HG03280 (cell line): ENCODE measurements around the gene ERAL1.
A peak's percentile ranks its signal among the peaks of the same experiment; 100 is the strongest.
"Not testable (repeated sequence)": the region's sequence is repeated elsewhere in the genome, so short reads cannot be mapped to it uniquely, and the experiment has no call there.

Experiments
- ATAC-seq: cut with Tn5 transposase; IDR thresholded peaks from one replicate; pipeline ENCODE4 v1.9.1; 2021; ENCODE audit warnings: mild to moderate bottlenecking, moderate library complexity; ENCODE audit not compliant: unreplicated experiment

The ERAL1 gene

GRCh38 chr17:28849281-28849680, 5.5 kb upstream of the ERAL1 start:
- ATAC-seq = no peak

DNA sequence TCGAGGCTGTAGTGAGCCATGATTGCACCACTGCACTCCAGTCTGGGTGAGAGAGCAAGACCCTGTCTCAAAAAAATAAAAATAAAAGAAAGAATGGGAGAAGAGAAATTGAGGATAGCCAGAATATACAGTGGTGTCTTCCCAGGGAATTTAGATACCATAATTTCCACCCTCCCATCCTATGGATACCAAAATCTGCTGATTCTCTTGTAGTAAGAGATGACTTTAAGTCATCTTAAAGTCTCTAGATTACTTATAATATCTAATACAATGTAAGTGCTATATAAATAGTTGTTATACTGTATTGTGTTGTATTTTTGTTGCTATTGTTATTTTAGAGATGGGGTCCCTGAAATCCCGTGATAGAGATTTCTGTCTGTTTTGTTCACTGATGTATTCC, 1.5 kb upstream of the ERAL1 start:
- no peak for ATAC-seq

GRCh38 chr17:28855336-28855679, 492 bp downstream of the ERAL1 start:
- no peak for ATAC-seq

GRCh38 chr17:28856028-28856574, 1.3 kb downstream of the ERAL1 start:
- no peak for ATAC-seq

DNA sequence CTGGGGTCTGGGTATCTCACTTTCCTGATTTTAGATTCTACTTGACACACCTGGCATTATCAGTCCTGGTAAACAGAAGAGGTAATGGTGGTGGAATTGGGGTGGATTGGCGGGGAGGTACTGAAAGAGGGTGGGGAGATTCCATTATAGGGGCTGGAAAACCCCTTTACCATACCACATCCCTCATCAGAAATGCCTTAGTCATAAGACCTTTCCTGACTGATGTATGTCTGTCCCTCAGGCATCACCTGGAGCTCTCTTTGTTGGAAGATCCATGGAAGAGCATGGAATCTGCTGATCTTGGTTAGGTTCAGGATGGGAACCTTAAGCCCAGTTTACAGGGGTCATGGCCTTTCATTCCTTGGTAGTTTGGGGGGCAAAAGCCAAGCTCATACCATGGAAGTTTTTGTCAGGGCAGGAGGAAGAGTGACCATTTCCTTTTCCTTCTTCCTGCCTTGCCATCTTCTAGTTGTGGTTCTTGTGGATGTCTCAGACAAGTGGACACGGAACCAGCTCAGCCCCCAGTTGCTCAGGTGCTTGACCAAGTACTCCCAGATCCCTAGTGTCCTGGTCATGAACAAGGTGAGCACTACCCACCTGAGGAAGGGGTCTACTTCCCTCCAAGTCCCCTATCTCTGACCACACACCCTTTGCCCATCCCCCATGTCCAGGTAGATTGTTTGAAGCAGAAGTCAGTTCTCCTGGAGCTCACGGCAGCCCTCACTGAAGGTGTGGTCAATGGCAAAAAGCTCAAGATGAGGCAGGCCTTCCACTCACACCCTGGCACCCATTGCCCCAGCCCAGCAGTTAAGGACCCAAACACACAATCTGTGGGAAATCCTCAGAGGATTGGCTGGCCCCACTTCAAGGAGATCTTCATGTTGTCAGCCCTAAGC, 3.3 kb downstream of the ERAL1 start:
- ATAC-seq = no peak

DNA sequence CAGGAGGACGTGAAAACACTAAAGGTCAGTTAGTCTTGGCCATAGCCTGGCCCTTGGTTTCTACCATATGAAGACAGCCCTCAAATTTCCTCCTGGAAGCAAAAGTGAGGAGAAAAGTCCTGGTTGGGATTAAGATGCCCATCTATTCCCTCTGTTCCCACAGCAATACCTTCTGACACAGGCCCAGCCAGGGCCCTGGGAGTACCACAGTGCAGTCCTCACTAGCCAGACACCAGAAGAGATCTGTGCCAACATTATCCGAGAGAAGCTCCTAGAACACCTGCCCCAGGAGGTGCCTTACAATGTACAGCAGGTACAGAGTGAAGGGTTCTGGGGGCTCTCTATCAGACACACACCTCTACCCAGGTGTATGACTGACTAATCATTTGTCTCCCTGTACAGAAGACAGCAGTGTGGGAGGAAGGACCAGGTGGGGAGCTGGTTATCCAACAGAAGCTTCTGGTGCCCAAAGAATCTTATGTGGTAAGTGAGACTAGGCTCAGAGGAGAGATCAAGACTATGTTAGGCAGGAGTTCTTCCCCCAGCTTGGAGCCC, 4.1 kb downstream of the ERAL1 start:
- no peak for ATAC-seq

- no peak for ATAC-seq
Measured at GRCh38 chr17:28860363-28860808, 5.6 kb downstream of the ERAL1 start.

DNA sequence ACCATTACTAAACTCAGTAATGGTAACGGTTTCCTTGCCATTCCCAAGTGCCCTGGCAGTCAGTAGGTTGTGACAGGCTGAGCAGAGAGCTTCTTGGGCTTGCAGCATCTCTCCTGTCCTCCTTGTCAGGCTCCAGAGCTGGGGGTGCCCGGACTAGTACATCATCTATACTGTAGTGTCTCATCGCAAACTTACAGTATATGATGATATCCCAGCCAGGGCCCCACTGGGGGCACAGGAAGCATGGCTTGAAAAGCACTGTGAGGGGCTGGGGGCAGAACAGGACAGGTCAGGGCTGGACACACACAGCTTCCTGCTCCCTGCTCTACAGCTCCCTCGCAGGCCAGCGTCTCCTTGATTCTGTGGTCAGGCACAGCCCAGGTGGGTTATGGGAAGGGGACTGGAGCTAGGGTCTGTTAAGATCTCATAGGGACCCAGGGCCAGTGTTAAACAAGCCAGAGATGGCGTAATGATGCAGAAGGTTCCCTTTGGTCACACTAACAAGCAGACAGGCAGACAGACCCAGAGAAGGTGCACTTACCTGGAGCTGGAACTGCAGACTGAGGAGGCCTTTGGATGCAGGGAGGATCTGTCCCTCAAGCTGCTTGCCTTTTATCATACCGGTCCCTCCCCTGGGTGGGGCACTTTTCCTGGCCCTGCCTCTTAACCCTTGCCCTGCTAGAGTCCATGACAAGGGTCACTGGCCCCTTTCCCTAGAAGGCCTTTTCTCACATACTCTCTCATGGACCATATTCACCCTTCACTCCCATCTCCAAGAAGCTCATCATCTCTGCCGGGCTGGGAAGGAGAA, 6.8 kb downstream of the ERAL1 start:
- ATAC-seq = no peak

DNA sequence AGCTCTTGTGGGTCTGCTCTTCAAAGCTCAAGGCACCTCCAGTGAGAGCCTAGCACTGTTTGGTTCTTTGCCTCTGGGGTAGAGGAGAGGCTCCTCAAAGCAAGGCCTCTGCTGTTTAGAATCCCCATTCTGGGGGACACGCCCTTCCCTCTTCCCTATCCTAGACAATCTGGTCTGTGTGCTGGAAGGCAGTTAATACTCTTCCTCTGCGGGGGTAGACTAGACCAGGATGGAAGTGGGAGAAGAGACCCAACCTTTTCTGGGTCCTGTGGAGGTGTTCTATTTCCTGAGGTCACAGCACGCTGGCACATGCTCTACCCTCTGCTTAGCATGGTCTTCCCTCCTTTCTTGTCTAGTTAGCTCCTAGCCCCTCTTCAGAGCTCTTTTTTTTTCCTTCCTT, 7.7 kb downstream of the ERAL1 start:
- no peak for ATAC-seq

- ATAC-seq = no peak
Measured at GRCh38 chr17:28863953-28864352, 9.1 kb downstream of the ERAL1 start.

DNA sequence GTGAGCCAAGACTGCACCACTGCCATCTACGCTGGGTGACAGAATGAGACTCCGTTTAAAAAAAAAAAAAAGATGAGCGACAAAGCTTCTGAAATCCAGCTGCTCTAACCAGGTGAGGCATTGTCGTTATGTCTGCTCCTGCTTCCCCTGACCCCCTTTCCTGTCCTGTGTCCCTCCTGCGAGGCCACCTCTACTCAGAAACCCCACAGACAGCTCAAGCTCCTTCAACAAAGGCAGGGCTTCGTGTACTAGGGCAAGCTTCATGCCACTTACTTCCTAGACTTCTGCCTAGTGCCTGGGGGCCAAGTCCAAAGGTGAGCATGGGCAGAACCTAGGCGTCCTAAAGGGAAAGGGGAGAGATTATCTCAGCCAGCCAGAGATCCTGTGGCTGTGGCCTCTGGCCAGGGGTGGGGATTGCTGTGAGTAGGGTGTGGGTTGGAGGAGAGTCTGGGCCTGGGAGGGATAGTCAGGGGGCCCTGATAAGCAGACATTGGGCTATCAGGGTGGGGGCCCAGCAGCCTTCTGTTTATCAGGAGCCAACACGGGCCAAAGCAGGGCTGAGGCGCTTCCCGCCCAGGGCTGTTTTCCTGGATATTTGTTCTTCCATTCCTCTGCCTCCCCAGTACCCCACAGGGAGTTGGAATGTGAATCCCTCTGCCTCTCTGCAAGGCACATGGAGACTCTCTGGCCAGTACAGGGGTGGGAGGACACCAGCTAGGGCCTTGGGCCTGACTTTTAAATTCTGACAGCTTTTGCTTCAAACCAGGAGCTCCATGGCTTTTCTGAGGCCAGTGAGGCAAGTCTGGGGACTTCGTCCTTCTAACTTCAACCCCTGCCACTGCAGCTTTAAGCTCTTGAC, 10.4 kb downstream of the ERAL1 start:
- ATAC-seq = no peak

DNA sequence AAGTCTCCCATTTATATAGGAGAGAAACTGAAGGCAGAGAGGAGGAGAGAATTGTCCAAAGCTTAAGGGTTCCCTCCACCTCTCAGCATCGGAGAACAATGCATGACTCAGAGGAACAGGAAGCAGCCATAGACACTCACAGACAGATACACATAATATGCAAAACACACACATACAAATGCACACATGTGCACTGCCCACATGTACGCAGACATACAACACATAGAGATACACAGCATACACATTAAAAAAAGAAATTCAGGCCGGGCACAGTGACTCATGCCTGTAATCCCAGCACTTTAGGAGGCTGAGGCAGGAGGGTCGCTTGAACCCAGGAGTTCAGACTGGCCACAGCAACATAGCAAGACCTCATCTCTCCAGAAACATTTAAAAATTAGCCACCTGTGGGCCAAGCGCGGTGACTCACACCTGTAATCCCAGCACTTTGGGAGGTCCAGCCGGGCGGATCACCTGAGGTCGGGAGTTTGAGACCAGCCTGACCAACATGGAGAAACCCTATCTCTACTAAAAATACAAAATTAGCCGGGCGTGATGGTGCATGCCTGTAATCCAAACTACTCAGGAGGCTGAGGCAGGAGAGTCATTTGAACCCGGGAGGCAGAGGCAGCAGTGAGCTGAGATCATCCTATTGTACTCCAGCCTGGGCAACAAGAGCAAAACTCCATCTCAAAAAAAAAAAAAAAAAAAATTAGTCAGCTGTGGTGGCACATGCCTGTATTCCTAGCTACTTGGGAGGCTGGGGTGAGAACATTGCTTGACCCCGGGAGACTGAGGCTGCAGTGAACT, 11.3 kb downstream of the ERAL1 start:
- no peak for ATAC-seq

GRCh38 chr17:28867276-28867675, 12.5 kb downstream of the ERAL1 start:
- no peak for ATAC-seq

DNA sequence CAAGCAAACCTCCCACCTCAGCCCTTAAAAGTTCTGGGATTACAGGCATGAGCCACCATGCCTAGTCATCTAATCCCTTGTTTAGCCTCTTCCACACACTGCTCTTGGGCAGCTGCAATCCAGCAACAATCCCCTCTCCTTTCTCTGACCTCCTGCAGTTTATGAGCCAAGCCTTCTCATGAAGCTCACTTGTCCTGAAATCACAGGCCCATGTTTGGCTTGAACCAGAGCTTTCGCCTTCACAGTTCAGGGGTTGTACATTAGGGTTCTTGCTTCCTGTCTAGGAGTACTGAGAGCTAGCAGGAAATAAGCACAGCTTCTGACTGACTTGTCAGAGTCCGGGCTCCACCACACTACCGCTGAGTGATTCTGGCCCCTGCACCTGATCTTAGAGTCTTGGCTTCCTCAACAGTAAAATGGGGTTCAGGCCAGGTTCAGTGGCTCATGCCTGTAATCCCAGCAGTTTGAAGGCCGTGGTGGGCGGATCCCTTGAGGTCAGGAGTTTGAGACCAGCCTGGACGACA, 16.3 kb downstream of the ERAL1 start:
- peak; percentile 96 for ATAC-seq

- no peak for ATAC-seq
Measured at GRCh38 chr17:28873839-28874238, 19.0 kb downstream of the ERAL1 start.

DNA sequence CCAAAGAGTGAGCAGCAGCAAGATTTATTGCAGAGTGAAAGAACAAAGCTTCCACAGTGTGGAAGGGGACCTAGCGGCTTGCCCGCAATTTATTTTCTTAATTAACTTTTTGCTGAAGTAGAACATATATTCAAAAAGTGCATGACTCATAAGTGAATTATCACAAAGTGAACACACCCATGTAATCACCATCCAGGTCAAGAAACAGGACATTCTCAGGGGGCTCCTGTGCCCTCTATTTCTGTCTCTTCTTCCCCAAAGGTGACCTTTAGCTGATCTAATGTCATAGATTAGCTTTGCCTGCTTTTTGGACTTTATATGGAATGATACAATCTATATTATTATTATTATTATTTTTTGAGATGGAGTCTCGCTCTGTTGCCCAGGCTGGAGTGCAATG, 19.9 kb downstream of the ERAL1 start:
- ATAC-seq = no peak

DNA sequence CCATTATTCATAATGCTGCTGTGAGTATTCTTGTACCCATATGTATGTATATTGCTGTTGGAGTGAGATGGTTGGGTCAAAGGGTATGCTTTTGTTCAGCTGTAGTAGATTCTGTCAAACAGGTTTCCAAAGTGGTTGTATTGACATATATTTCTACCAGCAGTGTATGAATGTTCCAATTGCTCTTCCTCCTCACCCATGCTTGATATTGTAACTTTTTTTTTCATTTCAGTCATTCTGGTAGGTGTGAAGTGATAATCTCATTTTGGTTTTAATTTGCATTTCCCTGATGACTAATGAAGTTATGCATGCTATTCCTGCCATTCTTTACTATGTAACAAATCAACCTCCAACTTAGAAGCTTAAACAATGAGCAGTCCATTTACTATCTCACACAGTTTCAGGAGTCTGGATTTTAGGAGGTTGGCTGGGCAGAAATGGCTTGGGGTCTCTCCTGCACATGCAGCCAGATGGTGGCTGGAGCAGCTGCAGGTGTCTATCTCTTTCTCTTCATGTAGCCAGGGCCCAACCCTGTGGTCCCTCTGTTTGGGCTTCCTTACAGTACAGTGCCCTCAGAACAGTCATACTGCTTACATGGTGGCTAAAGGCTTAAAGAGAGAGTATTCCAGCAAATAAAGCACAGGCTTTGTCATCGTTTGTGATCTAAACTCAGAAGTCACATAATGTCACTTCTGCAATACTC, 21.2 kb downstream of the ERAL1 start:
- no peak for ATAC-seq

DNA sequence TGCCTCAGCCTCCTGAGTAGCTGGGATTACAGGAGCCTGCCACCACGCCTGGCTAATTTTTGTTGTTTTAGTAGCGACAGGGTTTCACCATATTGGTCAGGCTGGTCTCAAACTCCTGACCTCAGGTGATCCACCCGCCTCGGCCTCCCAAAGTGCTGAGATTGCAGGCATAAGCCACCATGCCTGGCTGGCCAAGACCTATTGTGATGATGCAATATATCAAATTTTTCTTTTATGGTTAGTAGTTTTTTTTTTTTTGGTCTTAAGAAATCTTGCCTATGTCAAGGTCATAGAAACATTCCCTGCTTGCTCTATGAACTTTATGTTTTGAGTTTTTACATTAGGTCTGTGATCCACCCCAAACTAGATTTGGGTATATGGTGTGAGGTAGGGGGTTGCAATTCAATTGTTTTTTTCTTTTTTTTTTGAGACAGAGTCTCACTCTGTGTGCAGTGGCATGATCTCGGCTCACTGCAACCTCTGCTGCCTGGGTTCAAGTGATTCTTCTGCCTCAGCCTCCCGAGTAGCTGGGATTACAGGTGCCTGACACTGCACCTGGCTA, 22.4 kb downstream of the ERAL1 start:
- not testable (repeated sequence) for ATAC-seq
